H54 (cell line): ENCODE measurements around the gene DMRTC2.

Source experiments
- DNase-seq: peaks from one replicate; pipeline ENCODE4 v3.0.0; 2011; ENCODE audit warnings: low spot score, mixed read lengths; ENCODE audit not compliant: insufficient read length
- FAIRE-seq: peaks from 3 replicates; lab custom pipeline; 2011; peaks lifted over from hg19 to GRCh38; lab: Jason Lieb, UNC
- POLR2A ChIP-seq: IDR thresholded peaks from 2 replicates; pipeline ENCODE4 v1.6.1; 2011; ENCODE audit warnings: low read depth, mild to moderate bottlenecking, low read length

DMRTC2 gene

DNA sequence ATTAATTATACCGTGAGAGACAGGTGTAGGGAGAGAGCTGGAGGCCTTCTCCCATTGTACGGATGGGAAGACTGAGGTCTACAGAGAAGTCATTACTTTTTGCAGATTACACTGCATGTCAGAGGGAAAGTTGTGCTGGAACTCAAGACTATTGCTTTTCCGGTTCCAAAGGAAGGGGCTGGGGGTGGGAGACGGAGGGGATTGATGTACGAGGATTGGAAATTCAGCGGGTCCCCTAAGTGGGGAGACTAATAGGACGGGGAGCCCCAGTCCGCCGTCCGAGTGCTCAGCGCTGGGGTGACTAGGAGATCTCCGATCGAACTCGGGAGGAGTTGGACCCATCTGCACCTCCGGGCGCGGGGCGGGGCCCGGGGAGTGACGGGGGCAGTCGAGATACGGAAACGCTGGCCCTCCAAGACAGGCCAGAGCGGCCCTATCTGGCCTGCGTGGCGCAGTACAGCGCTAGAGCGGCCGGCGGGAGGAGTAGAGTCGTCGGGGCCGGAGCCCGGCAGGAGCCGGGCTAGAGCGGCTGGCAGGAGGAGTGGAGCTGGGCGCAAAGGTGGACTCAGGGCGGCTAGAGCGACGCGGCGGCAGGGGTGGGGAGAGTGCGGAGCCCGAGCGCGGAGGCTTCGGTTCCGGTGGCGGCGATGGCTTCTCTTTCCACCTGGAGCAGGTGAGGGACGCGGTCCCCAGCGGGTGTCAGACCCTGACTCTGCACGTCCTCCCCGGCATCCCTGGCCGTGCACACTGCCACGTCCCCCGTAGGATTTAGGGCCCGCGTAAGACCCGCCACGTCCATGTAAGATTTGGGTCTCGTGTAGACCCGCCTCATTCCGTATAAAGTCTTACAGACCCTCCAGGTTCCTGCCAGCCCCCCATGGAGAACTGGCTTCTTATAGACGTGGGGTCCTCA is 39.2 kb downstream of the DMRTC2 start:
- FAIRE-seq (no peak), DNase-seq (peak; percentile 97)
- peak; percentile 70 for TF ChIP-seq POLR2A

GRCh38 chr19:41886761-41887710 is 42.2 kb downstream of the DMRTC2 start:
- no peak for TF ChIP-seq POLR2A
- FAIRE-seq, result no peak
- DNase-seq, result no peak

GRCh38 chr19:41887711-41888382 is 43.0 kb downstream of the DMRTC2 start:
- peak; percentile 97 for DNase-seq
- no peak for FAIRE-seq

DNA sequence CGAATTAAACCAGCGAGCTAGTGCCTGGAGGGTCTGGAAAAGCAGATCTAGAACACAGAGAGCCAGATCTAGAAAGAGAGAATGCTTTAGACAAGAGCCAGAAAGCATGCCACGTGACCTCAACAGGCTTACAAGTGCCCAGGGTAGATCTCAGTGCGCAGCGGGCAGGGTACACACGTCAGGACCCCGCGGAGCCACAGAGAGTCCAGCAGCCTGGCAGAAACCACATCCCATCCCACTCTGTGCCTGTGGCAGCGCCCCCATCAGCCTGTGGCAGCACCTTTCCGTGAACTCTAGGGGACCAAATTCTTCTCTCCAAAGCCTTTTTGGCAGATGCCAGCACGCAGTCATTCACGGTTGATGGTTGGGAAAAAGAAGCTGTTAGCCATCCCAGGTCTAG is 44.1 kb downstream of the DMRTC2 start:
- no peak for FAIRE-seq
- DNase-seq, result no peak
- no peak for TF ChIP-seq POLR2A

More at GRCh38 chr19:41887711-41888382, 43.0 kb downstream of the DMRTC2 start:
- no peak for TF ChIP-seq POLR2A

- DNase-seq (no peak), FAIRE-seq (no peak)
- no peak for TF ChIP-seq POLR2A
Observed at GRCh38 chr19:41889896-41890295, 45.1 kb downstream of the DMRTC2 start.

GRCh38 chr19:41890936-41891335 is 46.1 kb downstream of the DMRTC2 start:
- TF ChIP-seq POLR2A, result no peak
- FAIRE-seq (no peak), DNase-seq (no peak)

DNA sequence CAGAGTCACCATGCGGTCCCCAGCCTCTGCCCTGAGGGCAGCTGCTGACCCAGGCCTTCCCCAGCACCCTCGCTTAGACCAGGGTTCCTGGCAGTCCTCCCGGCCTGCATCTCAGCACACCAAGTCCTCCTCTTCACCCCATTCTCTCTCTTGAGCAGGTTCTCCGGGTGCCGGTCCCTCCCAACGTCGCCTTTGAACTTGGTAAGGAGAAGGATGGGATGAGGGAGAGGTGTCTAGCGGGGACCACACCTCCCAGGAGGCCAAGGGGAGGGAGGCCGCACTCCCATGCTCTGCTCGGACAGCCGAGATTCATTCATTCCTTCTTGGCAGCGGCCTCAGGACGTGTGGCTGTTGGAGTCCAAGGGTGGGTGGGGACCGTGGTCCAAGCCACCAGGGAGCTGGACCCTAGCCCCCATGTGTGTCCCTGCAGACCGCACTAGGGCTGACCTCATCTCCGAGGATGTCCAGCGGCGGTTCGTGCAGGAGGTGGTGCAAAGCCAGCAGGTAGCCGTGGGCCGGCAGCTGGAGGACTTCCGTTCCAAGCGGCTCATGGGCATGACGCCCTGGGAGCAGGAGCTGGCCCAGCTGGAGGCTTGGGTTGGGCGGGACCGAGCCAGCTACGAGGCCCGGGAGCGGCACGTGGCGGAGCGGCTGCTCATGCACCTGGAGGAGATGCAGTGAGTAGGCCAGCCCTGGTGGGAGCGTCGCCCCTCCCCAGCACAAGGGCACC is 47.5 kb downstream of the DMRTC2 start:
- no peak for TF ChIP-seq POLR2A
- FAIRE-seq, result no peak
- DNase-seq, result no peak

DNA sequence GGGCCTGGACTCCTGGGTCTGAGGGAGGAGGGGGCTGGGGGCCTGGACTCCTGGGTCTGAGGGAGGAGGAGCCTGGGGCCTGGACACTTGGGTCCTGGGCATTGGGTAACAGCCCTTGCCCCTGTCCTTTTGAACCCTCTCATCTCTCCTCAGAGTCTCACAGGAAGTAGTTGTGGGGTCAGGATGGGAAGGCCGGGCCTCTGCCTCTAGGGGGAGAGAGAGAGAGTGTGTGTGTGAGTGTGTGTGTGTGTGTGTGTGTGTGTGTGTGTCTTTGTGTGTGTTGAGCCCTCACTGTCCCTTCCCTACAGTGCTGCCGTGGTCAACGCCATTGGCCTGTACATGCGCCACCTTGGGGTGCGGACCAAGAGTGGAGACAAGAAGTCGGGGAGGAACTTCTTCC is 49.1 kb downstream of the DMRTC2 start:
- FAIRE-seq (no peak), DNase-seq (no peak)

DNA sequence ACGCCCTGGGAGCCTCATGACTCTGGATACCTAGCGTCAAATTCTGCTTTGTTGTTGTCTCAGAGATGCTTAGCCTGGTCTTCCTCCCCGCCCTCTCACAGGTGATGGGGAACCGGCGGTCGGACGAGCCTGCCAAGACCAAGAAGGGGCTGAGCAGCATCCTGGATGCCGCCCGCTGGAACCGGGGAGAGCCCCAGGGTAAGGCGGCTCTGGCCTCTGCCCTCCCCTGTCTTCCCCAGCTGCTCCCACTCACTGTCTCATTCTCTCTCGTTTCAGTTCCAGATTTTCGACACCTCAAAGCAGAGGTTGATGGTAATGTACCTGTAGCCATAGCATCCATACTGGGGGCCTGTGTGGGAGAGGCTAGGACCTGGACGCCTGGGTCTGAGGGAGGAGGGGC is 49.5 kb downstream of the DMRTC2 start:
- DNase-seq (no peak), FAIRE-seq (no peak)
- TF ChIP-seq POLR2A, result no peak

More for the DNA sequence above, 49.1 kb downstream of the DMRTC2 start:
- TF ChIP-seq POLR2A, result no peak

DNA sequence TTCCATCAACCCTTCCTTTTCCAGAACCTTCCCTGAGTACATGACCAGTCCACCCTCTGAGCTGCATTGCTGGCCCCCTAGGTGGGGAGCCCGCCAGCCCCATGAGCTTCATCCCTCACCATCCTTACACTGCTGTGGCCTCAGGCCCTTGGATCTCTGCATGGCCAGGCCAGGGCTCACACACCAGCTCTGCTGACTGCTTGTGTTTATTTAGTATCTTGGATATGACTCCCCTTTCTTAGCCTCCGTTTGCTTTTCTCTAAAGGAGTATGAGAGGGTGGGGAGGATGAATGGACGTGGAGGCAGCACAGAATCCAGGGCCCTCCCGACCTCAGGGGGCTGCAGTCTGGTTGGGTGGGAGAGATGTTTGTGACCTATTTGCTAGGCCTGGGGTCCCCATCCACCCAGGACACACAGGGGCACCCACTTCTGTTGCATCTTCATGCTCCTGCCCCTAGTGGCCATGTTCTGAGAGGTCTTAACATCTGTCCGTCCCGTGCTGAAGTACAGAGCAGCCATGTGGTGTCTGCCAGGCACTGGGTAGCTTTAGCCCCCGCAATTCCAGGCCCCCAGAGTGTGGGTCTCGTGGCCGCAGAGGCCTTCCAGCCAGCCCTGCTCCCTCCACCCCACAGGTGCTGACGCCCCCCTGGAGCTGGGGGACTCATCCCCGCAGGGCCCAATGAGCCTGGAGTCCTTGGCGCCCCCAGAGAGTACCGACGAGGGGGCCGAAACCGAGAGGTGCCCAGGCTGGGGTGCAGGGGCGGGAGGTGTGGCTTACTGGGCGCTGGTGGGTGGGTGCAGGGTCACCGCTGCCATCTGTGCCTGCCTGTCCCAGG is 51.1 kb downstream of the DMRTC2 start:
- DNase-seq (no peak), FAIRE-seq (no peak)
- TF ChIP-seq POLR2A, result no peak

- TF ChIP-seq POLR2A, result no peak
- DNase-seq (no peak), FAIRE-seq (no peak)
Observed at GRCh38 chr19:41896581-41896942, 51.7 kb downstream of the DMRTC2 start.

DNA sequence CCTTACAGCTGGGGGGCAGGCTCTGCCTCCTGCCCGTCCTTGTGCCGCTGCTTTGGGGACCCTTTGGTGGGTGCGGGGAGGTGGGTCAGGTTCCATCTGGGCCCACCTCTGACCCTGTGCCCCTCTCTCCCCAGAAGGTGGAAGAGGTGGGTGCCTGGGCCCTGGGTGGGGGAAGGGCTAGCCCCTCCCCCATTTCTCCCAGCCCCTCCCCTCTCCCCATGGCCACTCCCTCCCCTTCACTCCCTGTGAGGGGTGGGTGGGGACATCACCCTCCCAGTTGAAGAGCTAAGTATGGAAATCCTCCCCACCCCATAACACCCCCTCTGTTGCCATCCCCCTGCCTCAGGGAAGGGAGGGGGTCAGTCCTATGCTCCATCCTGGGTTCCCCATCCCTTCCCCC is 52.3 kb downstream of the DMRTC2 start:
- no peak for FAIRE-seq
- DNase-seq, result no peak
- TF ChIP-seq POLR2A, result no peak
